HG03139 (cell line): ENCODE results near the gene NPIPB2.
"Not testable (repeated sequence)": the region's sequence is repeated elsewhere in the genome, so short reads cannot be mapped to it uniquely, and the experiment has no call there.

Experiments used
- ATAC-seq: cut with Tn5 transposase; IDR thresholded peaks from one replicate; pipeline ENCODE4 v1.9.1; 2021; ENCODE audit not compliant: unreplicated experiment

Gene NPIPB2

DNA sequence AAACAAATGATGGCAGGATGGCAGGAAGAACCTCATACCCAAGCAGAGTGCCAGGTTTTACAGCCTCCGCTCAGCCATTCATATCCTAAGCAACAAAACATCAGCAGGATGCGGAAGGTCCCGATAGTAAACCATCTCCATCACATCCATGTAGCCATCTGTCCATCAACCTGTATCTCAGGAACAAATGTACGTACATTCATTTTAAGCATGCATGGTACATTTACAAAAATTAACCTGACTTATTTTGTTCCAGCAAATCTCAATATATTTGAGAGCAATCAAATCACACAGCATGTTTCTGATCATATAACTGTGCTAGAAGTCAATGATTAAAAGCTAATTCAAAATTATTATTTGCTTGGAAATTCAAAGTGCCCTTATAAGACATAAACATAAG is at the start of gene NPIPB2:
Gene NPIPB2 (minus strand): TSS at position 101 of the 400 bp plus-strand sequence. CDS start 0 bp downstream, at position 101.
- not testable (repeated sequence) for ATAC-seq

DNA sequence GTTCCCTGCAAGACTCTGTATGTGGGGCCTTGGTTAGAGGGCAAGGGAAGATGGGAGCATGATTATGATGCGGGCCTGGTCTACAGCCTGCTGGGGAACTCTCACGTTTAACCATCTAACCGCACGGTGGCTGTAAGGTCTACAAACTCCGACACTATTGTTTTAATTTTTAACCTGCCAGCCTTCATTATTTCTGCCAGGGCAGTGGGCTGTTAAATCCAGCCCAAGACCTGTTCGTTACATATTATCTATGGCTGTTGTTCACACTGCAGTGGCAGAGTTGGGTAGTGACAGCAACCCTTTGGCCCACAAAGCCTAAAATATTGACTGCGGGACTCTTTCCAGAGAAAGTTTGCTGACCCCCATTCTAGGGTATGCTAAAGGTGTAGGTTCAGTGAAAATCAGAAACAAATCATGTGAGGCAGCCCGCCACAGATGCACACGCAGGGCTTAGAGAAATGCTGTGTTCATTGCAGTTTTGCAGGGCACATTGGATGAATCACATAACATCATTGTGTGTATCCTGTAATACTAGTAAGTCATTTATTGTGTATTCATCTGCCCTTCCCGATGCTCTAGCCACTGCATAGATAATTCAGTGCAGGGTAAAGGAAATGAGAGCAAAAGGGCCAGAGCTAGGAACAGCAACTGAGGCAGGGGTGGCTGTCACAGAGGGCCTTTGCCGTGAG is 49.0 kb upstream of the NPIPB2 start:
- no peak for ATAC-seq

DNA sequence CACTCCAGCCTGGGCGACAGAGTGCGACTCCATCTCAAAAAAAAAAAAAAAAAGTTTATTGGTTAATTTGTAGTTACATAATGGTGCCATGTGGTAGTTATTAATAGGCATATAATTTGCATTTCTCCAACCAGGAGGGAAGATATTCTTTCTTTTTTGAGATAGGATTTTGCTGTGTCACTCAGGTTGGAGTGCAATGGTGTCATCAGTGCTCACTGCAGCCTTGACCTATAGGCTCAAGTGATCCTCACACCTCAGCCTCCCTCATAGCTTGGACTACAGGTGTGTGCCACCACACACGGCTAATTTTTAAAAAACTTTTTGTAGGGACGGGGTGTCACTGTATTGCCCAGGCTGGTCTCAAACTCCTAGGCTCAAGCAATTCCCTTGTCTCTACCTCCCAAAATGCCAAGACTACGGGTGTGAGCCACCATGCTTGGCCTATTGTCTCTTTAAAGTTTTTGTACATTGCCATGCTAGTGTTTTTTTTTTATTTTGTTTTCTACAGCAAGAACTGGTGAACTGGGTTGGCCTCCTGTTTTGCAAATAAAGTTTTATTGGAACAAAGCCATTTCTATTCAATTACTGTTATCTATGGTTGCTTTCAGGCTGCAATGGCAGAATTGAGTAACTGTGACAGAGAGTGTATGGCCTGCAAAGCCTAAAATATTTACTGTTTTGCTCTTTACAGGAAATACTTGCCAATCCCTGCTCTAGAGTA is 46.6 kb upstream of the NPIPB2 start:
- no peak for ATAC-seq

DNA sequence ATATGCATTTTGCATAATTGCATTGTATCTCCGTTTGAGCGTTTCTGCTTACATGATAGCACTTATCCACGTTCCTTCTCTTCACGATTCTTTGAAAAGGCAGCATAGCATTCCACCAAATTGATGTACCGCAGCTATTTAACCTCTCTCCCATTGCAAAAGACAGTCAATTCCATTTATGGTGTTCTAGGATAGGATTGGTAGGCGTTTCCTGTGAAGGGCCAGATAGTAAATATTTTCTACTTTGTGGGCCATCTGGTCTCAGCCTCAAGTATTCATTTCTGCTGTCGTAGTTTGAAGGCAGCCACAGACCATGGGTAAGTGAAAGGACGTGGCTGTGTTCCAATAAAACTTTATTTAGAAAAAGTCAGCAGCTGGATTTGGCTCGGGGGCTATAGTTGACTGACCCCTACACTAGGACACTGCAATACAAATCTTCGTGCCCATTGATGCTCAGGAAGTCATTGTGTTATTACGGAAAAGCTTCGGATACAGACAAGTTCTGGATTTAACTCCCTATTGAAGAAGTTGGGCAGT is 44.7 kb upstream of the NPIPB2 start:
- ATAC-seq: no peak

DNA sequence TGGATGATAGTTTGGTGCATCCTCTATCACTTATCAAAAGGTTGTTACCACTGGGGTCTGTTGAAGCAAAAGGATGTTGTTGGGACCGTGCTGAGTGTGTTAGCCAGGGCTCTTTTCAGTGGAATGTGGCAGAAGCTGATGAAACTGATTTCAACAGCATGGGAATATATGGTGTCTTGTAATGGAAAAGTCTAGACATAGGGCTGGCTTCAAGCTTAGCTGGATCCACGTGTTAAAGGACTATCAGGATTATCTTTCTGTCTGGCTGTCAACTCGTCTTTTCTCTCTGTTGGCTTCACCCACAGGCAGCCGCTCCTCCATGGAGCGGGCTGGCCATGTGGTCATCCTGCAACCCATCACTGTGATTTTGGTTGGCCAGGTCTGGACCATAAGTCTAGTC is 43.4 kb upstream of the NPIPB2 start:
- ATAC-seq: no peak

DNA sequence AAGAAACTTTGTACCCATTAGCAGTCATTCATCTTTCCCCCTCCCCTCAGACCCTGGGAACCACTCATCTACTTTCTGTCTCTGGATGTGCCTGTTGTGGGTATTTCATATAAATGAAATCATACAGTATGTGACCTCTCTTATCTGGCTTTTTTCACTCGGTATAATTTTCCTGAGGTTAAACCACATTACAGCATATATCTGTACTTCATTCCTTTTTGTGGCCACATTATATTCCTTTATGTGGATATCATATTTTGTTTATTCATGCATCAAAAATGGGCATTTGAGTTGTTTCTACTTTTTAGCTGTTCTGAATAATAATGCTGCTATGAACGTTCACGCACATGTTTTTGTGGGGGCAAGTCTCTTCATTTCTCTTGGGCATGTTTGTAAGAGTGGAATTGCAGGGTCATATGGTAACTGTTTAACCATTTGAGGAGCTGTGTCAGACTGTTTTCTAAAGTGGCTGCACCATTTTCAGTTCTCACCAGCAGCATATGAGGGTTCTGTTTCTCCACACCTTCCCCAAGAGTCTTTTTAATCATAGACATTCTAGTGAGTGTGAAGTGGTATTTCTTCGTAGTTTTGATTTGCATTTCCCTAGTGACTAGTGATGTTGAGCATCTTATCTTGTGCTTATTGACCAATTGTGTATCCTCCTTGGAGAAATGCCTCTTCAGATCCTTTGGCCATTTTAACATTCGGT is 38.4 kb upstream of the NPIPB2 start:
- peak; percentile 42 for ATAC-seq

DNA sequence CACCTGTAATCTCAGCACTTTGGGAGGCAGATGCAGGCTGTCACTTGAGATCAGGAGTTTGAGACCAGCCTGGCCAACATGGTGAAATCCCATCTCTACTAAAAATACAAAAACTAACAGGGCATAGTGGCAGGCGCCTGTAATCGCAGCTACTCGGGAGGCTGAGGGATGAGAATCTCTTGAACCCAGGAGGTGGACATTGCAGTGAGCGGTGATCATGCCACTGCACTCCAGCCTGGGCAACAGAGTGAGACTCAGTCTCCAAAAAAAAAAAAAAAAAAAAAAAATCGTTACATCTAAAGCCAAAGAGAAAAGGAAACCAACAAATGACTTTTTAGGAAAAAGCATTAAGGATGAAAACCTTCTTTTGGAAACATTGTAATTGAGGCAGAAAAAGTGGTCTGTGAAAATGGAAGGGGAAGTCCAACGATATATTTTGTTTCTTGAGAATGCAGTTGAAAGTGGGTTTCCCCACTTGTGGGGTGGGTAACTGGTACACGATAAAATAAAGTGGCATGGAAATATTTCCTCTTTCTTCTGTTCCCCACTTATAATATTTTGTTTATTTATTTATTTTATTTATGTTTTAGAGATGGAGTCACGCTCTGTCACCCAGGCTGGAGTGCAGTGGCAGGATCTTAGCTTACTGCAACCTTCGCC is 37.3 kb upstream of the NPIPB2 start:
- no peak for ATAC-seq

DNA sequence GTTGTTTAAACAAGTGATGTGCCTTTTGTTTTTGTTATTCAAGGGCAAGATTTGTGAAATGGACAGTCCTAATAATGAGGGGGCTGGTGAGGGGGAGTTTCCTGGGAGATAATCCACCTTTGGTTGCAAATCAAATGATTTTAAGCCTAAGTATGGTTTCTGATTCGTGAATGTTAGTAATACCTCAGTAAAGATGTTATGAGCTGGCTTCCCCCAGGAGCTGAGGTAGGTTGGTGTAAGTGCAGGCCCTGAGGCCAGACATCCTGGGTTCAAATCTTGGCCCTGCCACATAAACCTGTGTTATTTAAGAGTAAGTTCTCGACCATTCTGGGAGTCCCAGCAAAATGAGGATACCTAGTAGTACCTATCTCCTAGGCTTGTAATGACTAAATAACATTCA is 36.2 kb upstream of the NPIPB2 start:
- ATAC-seq: no peak

DNA sequence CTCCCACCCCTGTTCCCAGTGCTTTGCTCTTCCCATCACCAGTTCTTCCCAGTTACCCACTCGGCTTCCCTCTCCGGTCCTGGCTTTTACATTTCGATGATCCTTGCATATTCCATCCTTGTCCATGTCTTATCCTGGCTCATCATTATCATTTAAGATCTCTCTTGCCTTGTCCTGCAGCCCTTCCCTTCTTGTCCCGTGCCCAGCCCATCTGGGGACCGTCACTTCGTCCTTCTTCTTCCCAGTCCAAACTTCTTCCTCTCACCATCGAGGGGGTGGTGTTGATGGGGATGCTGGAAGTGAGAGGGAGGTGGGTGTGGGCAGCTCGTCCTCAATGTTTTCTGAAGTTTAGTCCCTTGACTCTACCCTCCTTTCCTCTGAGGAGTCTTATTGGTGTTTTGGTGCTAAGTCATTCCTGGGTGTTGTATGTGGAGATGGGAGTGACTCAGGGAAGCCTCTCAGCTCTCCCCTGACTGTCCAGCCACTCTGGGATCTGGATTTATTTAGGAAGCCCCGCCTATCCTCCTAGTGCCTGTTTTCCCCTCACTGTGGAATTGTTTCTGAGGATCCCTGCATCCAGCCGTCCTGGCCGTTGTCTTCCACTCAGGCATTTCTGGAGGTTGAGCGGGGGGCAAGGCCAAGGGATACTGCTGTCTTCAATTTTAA is 35.7 kb upstream of the NPIPB2 start:
- no peak for ATAC-seq

DNA sequence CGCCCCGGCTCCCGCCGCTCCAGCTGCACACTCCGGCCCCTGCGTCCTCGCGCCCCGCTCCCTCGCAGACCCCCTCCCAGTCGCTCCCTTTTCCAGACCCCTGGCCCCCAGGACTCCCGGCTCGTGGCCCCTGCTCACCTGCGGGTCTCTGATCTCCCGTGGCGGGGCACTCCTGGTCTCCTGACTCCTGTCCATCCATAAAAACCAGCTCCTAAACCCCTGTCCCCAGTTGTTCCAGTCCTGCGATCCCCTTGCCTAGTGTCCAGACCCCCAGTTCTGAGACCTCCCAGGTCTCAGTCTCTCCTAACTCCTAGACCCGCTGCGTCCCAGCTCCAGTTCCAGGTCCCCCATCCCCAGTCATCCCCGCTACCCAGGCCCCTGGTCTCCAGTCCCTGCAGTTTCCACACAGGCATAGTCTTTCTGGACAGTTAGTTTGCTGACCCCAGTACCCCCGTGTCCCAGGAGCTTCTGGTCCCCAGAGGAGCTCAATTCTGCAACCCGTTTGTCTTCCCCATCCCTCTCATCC is 35.1 kb upstream of the NPIPB2 start:
- ATAC-seq: no peak

DNA sequence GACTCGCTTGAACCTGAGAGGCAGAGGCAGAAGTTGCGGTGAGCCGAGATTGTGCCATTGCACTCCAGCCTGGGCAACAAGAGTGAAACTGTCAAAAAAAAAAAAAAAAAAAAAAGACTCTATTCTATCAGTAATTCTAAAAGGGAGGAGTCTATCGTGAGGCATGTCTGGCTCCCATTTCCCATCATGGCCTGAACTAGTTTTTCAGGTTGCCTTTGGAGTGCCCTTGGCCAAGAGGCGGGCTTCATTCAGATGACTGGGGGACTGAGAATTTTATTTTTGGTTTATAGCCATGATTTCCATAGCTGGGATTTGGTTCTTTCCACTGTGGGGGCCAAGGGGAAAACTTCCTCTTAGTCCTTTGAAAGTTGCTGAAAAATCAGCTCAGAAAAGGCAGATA is 31.2 kb upstream of the NPIPB2 start:
- ATAC-seq: no peak

DNA sequence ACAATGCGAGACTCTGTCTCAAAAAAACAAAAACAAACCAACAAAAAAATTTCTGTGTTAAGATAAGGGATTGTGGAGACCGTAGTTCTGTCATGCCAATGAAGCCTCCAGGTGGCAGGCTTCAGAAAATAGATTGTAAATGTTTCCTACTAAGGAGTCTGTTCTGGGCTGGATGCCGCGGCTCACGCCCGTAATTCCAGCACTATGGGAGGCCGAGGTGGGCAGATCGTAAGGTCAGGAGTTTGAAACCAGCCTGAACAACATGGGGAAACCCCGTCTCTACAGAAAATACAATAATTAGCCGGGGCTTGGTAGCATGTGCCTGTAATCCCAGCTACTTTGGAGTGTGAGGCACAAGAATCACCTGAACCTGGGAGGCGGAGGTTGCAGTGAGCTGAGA is 30.3 kb upstream of the NPIPB2 start:
- ATAC-seq: no peak

DNA sequence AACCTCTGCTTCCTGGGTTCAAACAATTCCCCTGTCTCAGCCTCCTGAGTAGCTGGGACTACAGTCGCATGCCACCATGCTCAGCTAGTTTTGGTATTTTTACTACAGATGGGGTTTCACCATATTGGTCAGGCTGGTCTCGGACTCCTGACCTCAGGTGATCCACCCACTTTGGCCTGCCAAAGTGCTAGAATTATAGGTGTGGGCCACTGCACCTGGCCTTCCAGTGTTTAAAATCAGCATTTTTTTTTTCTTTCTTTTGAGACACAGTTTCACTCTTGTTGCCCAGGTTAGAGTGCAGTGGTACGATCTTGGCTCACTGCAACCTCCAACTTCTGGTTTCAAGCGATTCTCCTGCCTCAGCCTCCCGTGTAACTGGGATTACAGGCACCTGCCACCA is 28.4 kb upstream of the NPIPB2 start:
- not testable (repeated sequence) for ATAC-seq

DNA sequence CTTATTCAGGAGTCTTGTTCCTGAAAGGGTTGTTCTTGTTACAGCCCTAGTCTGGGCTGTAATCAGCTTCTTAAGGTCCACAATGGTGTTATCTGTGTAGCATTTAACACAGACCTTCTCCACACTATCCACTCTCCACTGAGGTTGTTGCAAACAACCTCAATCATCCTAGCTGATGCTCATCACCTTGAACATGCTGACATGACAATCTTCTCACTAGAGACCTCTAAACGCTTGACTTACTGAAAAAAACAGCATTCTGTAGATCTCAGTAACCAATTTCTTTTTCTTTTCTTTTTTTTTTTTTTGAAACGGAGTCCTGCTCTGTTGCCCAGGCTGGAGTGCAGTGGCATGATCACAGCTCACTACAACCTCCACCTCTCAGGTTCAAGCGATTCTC is 26.7 kb upstream of the NPIPB2 start:
- ATAC-seq: no peak

DNA sequence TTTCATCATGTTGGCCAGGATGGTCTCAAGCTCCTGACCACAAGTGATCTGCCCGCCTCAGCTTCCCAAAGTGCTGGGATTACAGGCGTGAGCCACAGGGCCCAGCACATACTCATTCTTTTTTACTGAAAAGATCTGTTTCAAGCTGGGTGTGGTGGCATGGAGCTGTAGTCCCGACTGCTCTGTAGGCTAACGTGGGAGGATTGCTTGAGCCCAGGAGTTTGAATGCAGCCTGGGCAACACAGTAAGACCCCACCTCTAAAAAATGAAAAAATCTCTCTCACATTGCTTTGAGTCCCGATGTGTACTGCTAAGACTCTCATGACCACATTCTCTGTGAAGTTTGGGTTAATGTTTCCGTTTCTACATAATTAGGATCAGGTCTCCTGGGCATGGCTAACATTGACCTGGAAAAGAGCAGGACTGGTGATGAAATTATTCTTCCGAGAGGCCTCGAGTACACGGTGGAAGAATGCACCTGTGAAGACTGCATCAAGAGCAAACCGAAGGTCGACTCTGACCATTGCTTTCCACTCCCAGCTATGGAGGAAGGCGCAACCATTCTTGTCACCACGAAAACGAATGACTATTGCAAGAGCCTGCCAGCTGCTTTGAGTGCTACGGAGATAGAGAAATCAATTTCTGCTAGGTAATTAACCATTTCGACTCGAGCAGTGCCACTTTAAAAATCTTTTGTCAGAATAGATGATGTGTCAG is 25.5 kb upstream of the NPIPB2 start:
- ATAC-seq: no peak

DNA sequence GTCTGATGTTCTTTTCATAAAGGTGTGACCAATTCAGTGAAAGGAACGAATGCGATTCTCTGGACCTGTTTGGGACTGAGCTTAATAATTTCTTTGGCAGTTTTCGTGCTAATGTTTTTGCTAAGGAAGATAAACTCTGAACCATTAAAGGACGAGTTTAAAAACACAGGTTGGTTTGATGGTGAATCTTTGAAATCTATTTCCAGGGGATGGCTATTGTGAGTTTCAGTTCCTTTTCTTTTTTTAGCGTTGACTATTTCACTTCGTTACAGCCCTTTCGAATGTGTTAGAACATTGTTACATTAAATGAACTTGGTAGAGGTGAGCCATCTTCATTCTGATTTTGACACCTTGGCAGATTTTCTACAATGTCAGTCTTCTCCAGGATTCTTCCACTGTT is 24.3 kb upstream of the NPIPB2 start:
- no peak for ATAC-seq

DNA sequence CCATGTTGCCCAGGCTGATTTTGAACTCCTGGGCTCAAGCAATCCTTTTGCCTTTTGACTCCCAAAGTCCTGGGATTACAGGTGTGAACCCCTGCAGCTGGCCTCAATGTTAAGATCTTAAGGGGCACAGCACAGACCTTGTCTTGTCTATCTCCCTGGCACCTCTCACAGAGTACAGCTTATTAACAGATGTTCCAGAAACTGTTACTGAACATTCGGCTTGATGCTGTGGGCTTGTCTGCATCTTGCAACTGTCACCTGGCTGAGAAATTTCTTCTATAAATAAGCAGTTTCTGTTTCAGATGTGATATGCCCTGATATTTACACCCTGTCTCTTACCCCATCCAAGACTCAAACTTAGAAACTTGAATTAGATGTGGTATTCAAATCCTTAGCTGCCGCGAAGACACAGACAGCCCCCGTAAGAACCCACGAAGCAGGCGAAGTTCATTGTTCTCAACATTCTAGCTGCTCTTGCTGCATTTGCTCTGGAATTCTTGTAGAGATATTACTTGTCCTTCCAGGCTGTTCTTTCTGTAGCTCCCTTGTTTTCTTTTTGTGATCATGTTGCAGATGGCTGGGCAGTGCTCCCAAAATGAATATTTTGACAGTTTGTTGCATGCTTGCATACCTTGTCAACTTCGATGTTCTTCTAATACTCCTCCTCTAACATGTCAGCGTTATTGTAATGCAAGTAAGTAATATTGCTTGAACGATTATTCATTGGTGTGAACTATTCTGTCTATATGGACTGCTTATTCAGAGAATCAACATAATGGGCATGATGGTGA is 23.1 kb upstream of the NPIPB2 start, which contains the start of gene TNFRSF17:
Gene TNFRSF17 (plus strand): TSS at position 450 of the 791 bp plus-strand sequence. CDS start 115 bp downstream, at position 565.
- peak; percentile 70 for ATAC-seq

DNA sequence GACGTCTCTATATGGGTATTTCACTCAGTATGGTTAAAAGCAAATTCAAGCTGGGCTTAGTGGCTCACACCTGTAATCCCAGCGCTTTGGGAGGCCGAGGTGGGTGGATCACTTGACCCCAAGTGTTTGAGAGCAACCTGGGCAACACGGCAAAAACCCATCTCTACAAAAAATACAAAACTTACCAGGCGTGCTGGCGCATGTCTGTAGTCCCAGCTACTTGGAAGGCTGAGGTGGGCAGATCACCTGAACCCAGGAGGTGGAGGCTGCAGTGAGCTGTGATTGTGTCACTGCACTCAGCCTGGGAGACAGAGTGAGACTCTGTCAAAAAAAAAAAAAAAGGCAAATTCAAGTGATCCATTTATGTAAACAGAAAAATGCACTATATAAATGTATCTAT is 21.9 kb upstream of the NPIPB2 start:
- ATAC-seq: no peak

DNA sequence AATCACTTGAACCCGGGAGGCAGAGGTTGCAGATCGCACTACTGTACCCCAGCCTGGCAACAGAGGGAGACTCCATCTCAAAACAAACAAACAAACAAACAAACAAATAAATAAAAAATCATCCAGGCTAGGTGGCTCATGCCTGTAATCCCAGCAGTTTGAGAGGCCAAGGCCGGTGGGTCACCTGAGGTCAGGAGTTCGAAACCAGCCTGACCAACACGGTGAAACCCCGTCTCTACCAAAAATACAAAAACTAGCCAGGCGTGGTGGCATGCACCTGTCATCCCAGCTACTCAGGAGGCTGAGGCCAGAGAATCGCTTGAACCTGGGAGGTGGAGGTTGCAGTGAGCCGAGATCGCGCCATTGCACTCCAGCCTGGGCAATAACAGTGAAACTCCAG is 21.1 kb upstream of the NPIPB2 start:
- not testable (repeated sequence) for ATAC-seq
